Small intestine (tissue), 7 donors: ENCODE measurements around the gene PROSER2. TPM values are rescaled to one million over a fixed set of nuclear protein-coding genes. Genes with fewer than 3 reads are reported as not detected.

Experiments used
- DNase-seq, 2 donors: peaks; one replicate each; pipeline versions ENCODE4 v3.0.0 to v3.0.0-alpha.2; 2013
- FAIRE-seq: peaks from 2 replicates; lab custom pipeline; 2012; peaks lifted over from hg19 to GRCh38; lab: Jason Lieb, UNC
- H3K27ac ChIP-seq, 3 donors: one replicate each; pipeline ENCODE4 v1.5.1; 2013; ENCODE audit warnings: low read length in 2 of 3, mild to moderate bottlenecking in 2 of 3, control low read depth in 1 of 3, inconsistent platforms in 1 of 3, low read depth in 1 of 3, moderate library complexity in 1 of 3
- H3K27me3 ChIP-seq, 3 donors: one replicate each; pipeline ENCODE4 v1.6.1; 2013; ENCODE audit warnings: low read length in 3 of 3, inconsistent platforms in 1 of 3; ENCODE audit not compliant: control insufficient read depth in 3 of 3, insufficient read depth in 3 of 3
- H3K36me3 ChIP-seq, 3 donors: one replicate each; pipeline ENCODE4 v1.6.1; 2013; ENCODE audit warnings: low read length in 3 of 3, inconsistent platforms in 1 of 3, low read depth in 1 of 3, mild to moderate bottlenecking in 1 of 3, moderate library complexity in 1 of 3; ENCODE audit not compliant: control insufficient read depth in 3 of 3, insufficient read depth in 2 of 3
- H3K4me1 ChIP-seq, 3 donors: one replicate each; pipeline ENCODE4 v1.6.1; 2013; ENCODE audit warnings: low read length in 2 of 3, inconsistent platforms in 1 of 3, low read depth in 1 of 3, mild to moderate bottlenecking in 1 of 3, moderate library complexity in 1 of 3; ENCODE audit not compliant: control insufficient read depth in 3 of 3, insufficient read depth in 2 of 3
- H3K4me3 ChIP-seq, 3 donors: one replicate each; pipeline ENCODE4 v1.5.1; 2013; ENCODE audit warnings: low read length in 3 of 3, control low read depth in 1 of 3, inconsistent platforms in 1 of 3, low read depth in 1 of 3, mild to moderate bottlenecking in 1 of 3, moderate library complexity in 1 of 3
- H3K9me3 ChIP-seq, 2 donors: one replicate each; pipeline ENCODE4 v1.6.1; 2013; ENCODE audit warnings: low read depth in 1 of 2, low read length in 1 of 2; ENCODE audit not compliant: control insufficient read depth in 2 of 2, insufficient read depth in 1 of 2
- WGBS, 3 donors: extraction: QIAGEN DNeasy Blood & Tissue Kit; methylation state at CpG; one replicate each; pipeline ENCODE4 v1.1.7; 2013; 5-methylcytosine and 5-hydroxymethylcytosine counted together
- polyA plus RNA-seq, 4 donors: library from polyadenylated mRNA; stranded (reverse) in 3 of 4; unstranded in 1 of 4; fragments of 200-250 nt in 3 of 4; fragments of 120-200 nt in 1 of 4; gene quantifications; one replicate each; pipeline versions ENCODE4 v1.2.1 to v1.2.3, GENCODE V29; 2013
- donor health status: healthy with polysubstance abuse.
- donor health status: control.
- donor health status: control.
- donor health status: Bipolar disorder and iron deficiency.
- donor health status: healthy.

The PROSER2 gene
- polyA plus RNA-seq, 4 donors: 0.54 to 6.8 (median 1.7) TPM; not detected in 1

GRCh38 chr10:11899067-11899876, 76.1 kb downstream of the PROSER2 start:
- Histone ChIP-seq H3K27me3 (no peaks in the 10 kb centered on the region), H3K4me3 (no peak overlapping the region), H3K36me3 (no peaks in the 10 kb centered on the region), H3K9me3 (no peaks in the 10 kb centered on the region), H3K4me1 (peaks cover 0 to 3% (median 0%) of the 10 kb centered on the region in 3 donors), H3K27ac (no peak overlapping the region)
- 88 to 91% (median 90%) methylated on average over 28 of the region's 28 CpGs for WGBS, 3 donors
- FAIRE-seq (no peak), DNase-seq (no peak)

GRCh38 chr10:11901036-11901301, 77.8 kb downstream of the PROSER2 start:
- 90 to 93% (median 90%) methylated on average over 6 of the region's 6 CpGs for WGBS, 3 donors
- no peaks in the 10 kb centered on the region for H3K36me3 ChIP-seq
- no peak overlapping the region for H3K27ac ChIP-seq
- peaks cover 0 to 3% (median 0%) of the 10 kb centered on the region in 3 donors for H3K4me1 ChIP-seq
- no peak overlapping the region for H3K4me3 ChIP-seq
- no peaks in the 10 kb centered on the region for H3K9me3 ChIP-seq
- DNase-seq: no peak
- no peak for FAIRE-seq
- H3K27me3 ChIP-seq: no peaks in the 10 kb centered on the region

- FAIRE-seq (no peak), DNase-seq (no peak)
- WGBS, 3 donors: 64 to 70% (median 65%) methylated on average over 7 of the region's 7 CpGs
- Histone ChIP-seq H3K27ac (no peak overlapping the region), H3K4me3 (no peak overlapping the region), H3K27me3 (no peaks in the 10 kb centered on the region), H3K9me3 (no peaks in the 10 kb centered on the region), H3K4me1 (peaks cover 0 to 3% (median 0%) of the 10 kb centered on the region in 3 donors), H3K36me3 (no peaks in the 10 kb centered on the region)
Observed at GRCh38 chr10:11901454-11901832, 78.3 kb downstream of the PROSER2 start.

GRCh38 chr10:11901833-11902475, 78.8 kb downstream of the PROSER2 start:
- H3K27me3 ChIP-seq: no peaks in the 10 kb centered on the region
- H3K27ac ChIP-seq: no peak overlapping the region
- no peak overlapping the region for H3K4me3 ChIP-seq
- FAIRE-seq: no peak
- DNase-seq: no peak
- no peaks in the 10 kb centered on the region for H3K36me3 ChIP-seq
- H3K9me3 ChIP-seq: no peaks in the 10 kb centered on the region
- WGBS, 3 donors: 73 to 83% (median 74%) methylated on average over 23 of the region's 23 CpGs
- peaks cover 0 to 3% (median 0%) of the 10 kb centered on the region in 3 donors for H3K4me1 ChIP-seq

- no peaks in the 10 kb centered on the region for H3K27me3 ChIP-seq
- DNase-seq (no peak), FAIRE-seq (no peak)
- no peaks in the 10 kb centered on the region for H3K36me3 ChIP-seq
- 89 to 94% (median 90%) methylated on average over 7 of the region's 7 CpGs for WGBS, 3 donors
- peaks cover 0 to 3% (median 0%) of the 10 kb centered on the region in 3 donors for H3K4me1 ChIP-seq
- no peak overlapping the region for H3K4me3 ChIP-seq
- no peak overlapping the region for H3K27ac ChIP-seq
- H3K9me3 ChIP-seq: no peaks in the 10 kb centered on the region
Observed at GRCh38 chr10:11902646-11903045, 79.5 kb downstream of the PROSER2 start.

GRCh38 chr10:11906714-11907113, 83.6 kb downstream of the PROSER2 start:
- WGBS, 3 donors: 63 to 66% (median 64%) methylated on average over 8 of the region's 8 CpGs
- DNase-seq: no peak
- Histone ChIP-seq H3K9me3 (no peaks in the 10 kb centered on the region), H3K4me3 (no peak overlapping the region), H3K27ac (no peak overlapping the region), H3K4me1 (no peaks in the 10 kb centered on the region), H3K27me3 (no peaks in the 10 kb centered on the region), H3K36me3 (no peaks in the 10 kb centered on the region)
- FAIRE-seq: no peak

- DNase-seq (no peak), FAIRE-seq (no peak)
- Histone ChIP-seq H3K36me3 (no peaks in the 10 kb centered on the region), H3K9me3 (no peaks in the 10 kb centered on the region), H3K27me3 (no peaks in the 10 kb centered on the region), H3K4me1 (no peaks in the 10 kb centered on the region), H3K27ac (no peak overlapping the region), H3K4me3 (no peak overlapping the region)
- WGBS, 3 donors: 89 to 93% (median 93%) methylated on average over 18 of the region's 18 CpGs
Observed at GRCh38 chr10:11907914-11908313, 84.8 kb downstream of the PROSER2 start.

GRCh38 chr10:11908536-11908935, 85.4 kb downstream of the PROSER2 start:
- no peak for FAIRE-seq
- no peak overlapping the region for H3K4me3 ChIP-seq
- no peaks in the 10 kb centered on the region for H3K4me1 ChIP-seq
- H3K27ac ChIP-seq: no peak overlapping the region
- 86 to 87% (median 86%) methylated on average over 10 of the region's 10 CpGs for WGBS, 3 donors
- H3K27me3 ChIP-seq: no peaks in the 10 kb centered on the region
- H3K9me3 ChIP-seq: no peaks in the 10 kb centered on the region
- DNase-seq: no peak
- H3K36me3 ChIP-seq: no peaks in the 10 kb centered on the region
